Raji (cell line): ENCODE measurements around the gene LSM3.

Source experiments
- POLR2A ChIP-seq: IDR thresholded peaks from 2 replicates; pipeline ENCODE4 v1.6.1; 2011; ENCODE audit warnings: low read depth, low read length, control low read depth; ENCODE audit not compliant: insufficient read depth

LSM3 gene

GRCh38 chr3:14150491-14151230 lies 28.0 kb upstream of the LSM3 start:
- TF ChIP-seq POLR2A: no peak

DNA sequence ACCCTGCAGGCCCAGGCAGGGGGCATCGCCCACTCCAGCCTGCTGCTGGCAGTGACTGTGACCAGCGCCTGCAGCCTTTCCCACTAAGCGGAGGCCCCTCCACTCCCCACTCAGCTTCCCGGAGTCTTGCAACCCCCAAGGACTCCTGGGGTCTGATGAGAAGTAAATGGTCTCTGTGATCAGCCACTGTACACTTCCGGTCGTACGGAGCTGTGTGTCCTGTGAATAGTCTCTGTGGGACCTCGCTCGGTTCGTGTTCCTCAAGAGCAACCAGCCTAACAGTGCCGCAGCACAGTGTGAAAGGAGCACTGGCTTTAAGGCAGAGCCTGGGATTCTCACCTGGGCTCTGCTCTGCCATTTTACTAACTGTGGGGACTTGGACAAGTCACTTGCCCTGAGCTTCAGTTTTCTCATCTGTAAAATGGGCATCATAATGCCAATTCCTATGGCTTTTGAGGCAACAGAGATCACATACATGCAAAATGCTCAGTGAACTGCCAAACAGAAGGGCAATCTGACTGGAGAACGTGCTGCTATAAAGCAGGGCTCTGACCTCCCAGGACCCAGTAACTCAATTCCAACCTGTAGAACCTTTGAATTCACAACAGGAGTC lies 27.0 kb upstream of the LSM3 start:
- no peak for TF ChIP-seq POLR2A

- TF ChIP-seq POLR2A: no peak
Measured at GRCh38 chr3:14152233-14152962, 26.2 kb upstream of the LSM3 start.

DNA sequence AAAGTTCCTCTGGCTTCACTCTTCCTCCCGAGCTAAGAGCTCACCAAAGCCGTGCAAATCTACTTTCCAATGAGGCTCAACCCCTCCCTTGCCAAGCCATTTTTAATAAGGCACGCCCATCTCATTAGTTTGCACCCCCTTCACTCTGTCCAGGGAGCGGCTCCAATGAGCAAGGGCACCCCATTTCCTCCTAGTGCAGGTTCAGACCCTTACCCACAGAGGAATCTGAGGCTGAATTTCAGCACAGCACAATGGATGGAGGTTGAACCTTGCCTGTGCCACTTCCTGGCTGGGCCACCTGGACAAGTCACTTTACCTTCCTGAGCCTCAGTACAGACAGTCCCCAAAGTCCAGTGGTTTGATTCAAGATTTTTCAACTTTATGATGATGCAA lies 25.7 kb upstream of the LSM3 start:
- no peak for TF ChIP-seq POLR2A

DNA sequence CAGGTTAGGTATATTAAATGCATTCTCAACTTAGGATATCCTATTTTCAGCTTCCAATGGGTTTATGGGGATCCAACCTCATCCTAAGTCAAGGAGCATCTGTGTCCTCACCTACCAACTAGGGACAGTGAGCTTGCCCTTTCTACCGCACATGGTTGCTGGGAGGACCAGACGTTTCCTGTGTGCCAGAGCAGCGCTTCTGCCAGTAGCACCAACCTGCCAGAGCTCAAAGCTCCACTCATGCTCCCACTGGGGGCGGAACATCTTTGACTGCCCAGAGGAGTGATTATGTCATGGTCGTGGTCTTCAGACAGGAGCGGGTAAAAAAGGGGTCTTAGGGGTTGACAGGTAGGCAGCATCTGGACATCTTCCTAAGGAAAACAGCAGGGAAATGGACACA lies 25.0 kb upstream of the LSM3 start:
- no peak for TF ChIP-seq POLR2A

- TF ChIP-seq POLR2A: no peak
Measured at GRCh38 chr3:14154276-14154675, 24.3 kb upstream of the LSM3 start.

DNA sequence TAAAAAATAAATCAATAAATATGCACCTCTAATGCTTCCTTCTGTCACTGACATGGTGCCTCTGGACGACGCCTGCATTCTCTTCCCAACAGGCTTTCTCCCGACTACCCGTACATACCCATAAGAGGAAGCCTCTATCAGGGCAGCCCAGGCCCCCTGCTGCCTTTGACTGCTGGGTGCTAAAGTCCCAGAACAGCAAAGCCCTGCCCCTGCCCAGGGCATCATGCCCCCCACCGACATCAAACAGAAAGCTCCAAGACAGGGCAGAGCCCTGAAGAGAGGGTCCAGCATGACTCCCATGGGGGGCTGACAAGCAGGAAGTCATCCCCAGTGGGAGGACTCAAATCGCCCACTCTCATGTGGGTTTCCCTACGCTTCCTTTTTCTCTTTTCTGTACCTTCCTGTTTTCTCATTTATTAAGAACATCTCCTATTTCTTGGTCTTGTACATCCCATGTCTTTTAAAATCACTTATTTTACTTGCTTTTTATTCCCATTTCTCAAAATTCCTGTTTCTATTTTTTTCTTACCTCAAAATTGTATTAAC lies 23.6 kb upstream of the LSM3 start:
- no peak for TF ChIP-seq POLR2A

- no peak for TF ChIP-seq POLR2A
Measured at GRCh38 chr3:14156201-14156600, 22.4 kb upstream of the LSM3 start.

- no peak for TF ChIP-seq POLR2A
Measured at GRCh38 chr3:14156843-14157561, 21.6 kb upstream of the LSM3 start.

- TF ChIP-seq POLR2A: no peak
Measured at GRCh38 chr3:14157951-14158350, 20.7 kb upstream of the LSM3 start.

GRCh38 chr3:14158370-14158769 lies 20.2 kb upstream of the LSM3 start:
- TF ChIP-seq POLR2A: no peak

DNA sequence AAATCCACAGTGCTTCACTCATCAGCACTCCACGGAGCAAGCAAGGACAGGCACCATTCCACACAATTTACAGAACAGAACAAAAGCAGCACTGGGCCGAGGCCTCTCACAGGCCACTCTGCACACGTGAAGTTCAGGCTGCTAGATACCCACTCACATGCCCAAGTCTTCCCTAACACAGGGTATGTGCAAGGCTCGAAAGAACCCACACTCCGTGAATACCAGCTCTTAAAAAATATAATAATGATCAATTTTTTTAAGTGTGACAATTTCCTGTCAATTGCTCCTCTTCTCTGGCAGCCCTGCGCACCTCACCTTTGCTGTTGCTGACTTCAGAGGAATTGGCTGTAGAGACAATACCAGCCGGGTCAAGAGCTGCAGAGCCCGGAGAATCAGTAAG lies 19.2 kb upstream of the LSM3 start:
- no peak for TF ChIP-seq POLR2A

GRCh38 chr3:14161282-14161681 lies 17.3 kb upstream of the LSM3 start:
- TF ChIP-seq POLR2A: no peak

GRCh38 chr3:14162178-14162577 lies 16.4 kb upstream of the LSM3 start:
- no peak for TF ChIP-seq POLR2A

GRCh38 chr3:14166877-14167603 lies 11.6 kb upstream of the LSM3 start:
- no peak for TF ChIP-seq POLR2A
